Body of pancreas (tissue), 4 donors: ENCODE measurements around the gene TENM4.

Experiments
- POLR2A ChIP-seq, 3 donors: fragments of 450-650 bp; IDR thresholded peaks; one replicate each; pipeline ENCODE4 v1.6.1; 2016; ENCODE audit warnings: antibody characterized with exemption in 3 of 3, mild to moderate bottlenecking in 2 of 3
- TF ChIP-seq, protein P1 (sequence below), 7 experiments: fragments of 450-650 bp in 4 of 7; fragments of 200-600 bp in 3 of 7; sonication (generic) in 3 of 7; IDR thresholded peaks; one replicate each; pipeline ENCODE4 v1.5.1; 2016 to 2019; ENCODE audit warnings: antibody characterized with exemption in 7 of 7

DNA sequence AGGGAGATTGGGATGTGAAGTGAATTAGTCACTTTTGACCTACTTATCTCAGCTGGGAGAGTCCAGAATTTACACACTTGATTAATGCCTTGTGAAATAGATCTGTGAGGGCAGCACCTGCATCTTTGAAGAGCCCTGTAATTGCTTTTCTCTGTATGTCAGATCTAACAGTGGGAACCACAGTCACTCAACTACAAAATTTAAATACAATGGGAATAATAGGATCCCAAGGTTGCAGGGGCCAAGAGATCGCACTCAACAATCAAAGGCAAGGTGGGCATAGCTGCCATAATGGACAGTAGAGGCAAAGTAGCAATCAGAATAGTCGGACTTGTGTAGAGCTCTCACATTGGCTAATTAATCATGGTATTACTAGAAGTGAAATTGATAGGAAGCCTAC lies 820.7 kb downstream of the TENM4 start:
- TF ChIP-seq, protein P1, sequence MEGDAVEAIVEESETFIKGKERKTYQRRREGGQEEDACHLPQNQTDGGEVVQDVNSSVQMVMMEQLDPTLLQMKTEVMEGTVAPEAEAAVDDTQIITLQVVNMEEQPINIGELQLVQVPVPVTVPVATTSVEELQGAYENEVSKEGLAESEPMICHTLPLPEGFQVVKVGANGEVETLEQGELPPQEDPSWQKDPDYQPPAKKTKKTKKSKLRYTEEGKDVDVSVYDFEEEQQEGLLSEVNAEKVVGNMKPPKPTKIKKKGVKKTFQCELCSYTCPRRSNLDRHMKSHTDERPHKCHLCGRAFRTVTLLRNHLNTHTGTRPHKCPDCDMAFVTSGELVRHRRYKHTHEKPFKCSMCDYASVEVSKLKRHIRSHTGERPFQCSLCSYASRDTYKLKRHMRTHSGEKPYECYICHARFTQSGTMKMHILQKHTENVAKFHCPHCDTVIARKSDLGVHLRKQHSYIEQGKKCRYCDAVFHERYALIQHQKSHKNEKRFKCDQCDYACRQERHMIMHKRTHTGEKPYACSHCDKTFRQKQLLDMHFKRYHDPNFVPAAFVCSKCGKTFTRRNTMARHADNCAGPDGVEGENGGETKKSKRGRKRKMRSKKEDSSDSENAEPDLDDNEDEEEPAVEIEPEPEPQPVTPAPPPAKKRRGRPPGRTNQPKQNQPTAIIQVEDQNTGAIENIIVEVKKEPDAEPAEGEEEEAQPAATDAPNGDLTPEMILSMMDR (IDR thresholded peaks at IDR 0.05): no peak
- TF ChIP-seq POLR2A (IDR thresholded peaks at IDR 0.05): no peak
